ENCODE data around the gene CPOX. TPM values are rescaled to one million over a fixed set of nuclear protein-coding genes. Genes with fewer than 3 reads are reported as not detected.

Gene CPOX
- total and polyA plus RNA-seq, 2 of the 8 experiments (the other 6 are each of a cell fraction or from before 2014, with no cell fraction given) = 17.4 to 27.0 TPM

DNA sequence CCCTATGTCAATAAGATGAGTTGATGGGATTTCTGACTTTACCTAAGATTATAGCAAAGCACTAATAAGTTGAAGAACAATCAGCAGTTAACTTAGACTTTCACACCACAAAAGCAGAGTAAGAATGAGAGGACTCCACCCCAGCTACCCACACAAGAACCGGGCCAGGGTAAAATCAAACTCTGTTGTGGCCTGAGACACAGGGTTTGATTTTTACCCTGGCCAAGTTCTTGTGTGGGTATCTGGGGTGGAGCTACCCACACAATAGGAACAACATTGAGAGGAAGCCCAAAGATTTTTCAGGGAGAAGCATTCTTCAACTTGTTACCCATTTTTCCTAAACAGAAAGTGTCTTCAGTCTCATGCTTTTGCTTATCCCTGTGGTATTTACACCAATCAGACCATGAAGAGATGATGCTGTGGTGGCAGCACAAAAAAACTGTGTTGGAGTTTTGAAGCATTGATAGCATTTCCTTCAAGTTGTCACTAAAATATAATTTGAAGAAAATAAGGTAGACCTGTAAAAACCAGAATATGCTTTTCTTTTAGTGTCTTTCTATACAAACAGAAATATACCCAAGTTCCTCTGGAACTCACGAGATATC, 25.6 kb downstream of the CPOX start:
- Histone ChIP-seq H4K5ac (ENCODE audit: insufficient read length, low read depth, low read length) (no peak overlapping the region), H3K9ac (replicated peaks in 1 of 4; ENCODE audit: extremely low read depth in 1 of 4, low read depth in 3 of 4, low read length in 3 of 4) (no peak overlapping the region), H3K79me1 (ENCODE audit: low read depth, low read length) (no peaks in the 10 kb centered on the region), H3K79me2 (ENCODE audit: control insufficient read depth in 1 of 2, insufficient read depth in 2 of 2, low read length in 2 of 2) (no peaks in the 10 kb centered on the region), H3K4me1 (replicated peaks in 1 of 4; ENCODE audit: control insufficient read depth in 3 of 4, insufficient read depth in 4 of 4, low read length in 3 of 4) (no peaks in the 10 kb centered on the region), H3K4ac (replicated peaks; ENCODE audit: insufficient read length, low read depth, low read length) (no peak overlapping the region), H3K23ac (ENCODE audit: insufficient read length) (no peak overlapping the region), H3K14ac (ENCODE audit: insufficient read length) (no peak overlapping the region), H4K91ac (replicated peaks; ENCODE audit: insufficient read length, low read length) (no peak overlapping the region), H3K23me2 (ENCODE audit: low read depth, low read length) (no peaks in the 10 kb centered on the region), H2BK120ac (replicated peaks; ENCODE audit: low read depth, low read length) (no peak overlapping the region), H3K4me3 (ENCODE audit: extremely low read depth in 1 of 4, insufficient read depth in 2 of 4, low read depth in 3 of 4, low read length in 4 of 4) (no peak overlapping the region), H4K20me1 (replicated peaks in 1 of 2; ENCODE audit: control insufficient read depth in 1 of 2, insufficient read depth in 2 of 2, low read length in 2 of 2) (no peaks in the 10 kb centered on the region), H3K18ac (ENCODE audit: extremely low read depth, low read length) (no peak overlapping the region), H3K36me3 (ENCODE audit: control insufficient read depth in 2 of 4, insufficient read depth in 4 of 4, low read length in 3 of 4) (no peaks in the 10 kb centered on the region), H2BK12ac (ENCODE audit: low read depth, low read length) (no peak overlapping the region), H2AK5ac (ENCODE audit: low read depth, low read length) (no peak overlapping the region), H3K9me3 (ENCODE audit: insufficient read depth in 2 of 2, low read depth in 1 of 2, low read length in 1 of 2) (no peaks in the 10 kb centered on the region), H2AFZ (ENCODE audit: low read length) (0 out of 2 replicates have a peak overlapping the region, but pooled peaks have one; percentile 55), H3K4me2 (ENCODE audit: insufficient read depth in 1 of 2, low read depth in 2 of 2, low read length in 2 of 2) (no peak overlapping the region), H3K27me3 (replicated peaks in 1 of 4; ENCODE audit: control insufficient read depth in 3 of 4, extremely low read depth in 1 of 4, insufficient read depth in 3 of 4, low read length in 3 of 4) (no peaks in the 10 kb centered on the region), H2BK15ac (ENCODE audit: low read length) (no peak overlapping the region), H3K56ac (replicated peaks; ENCODE audit: insufficient read length, low read depth, low read length) (no peak overlapping the region), H2BK20ac (ENCODE audit: low read length) (no peak overlapping the region), H2BK5ac (ENCODE audit: low read depth, low read length) (no peak overlapping the region), H3K27ac (ENCODE audit: low read depth, low read length) (no peak overlapping the region), H4K8ac (ENCODE audit: extremely low read depth, insufficient read depth, low read length) (no peak overlapping the region)
- WGBS, 2 experiments (ENCODE audit: extremely low coverage in 1 of 2, insufficient coverage in 1 of 2, insufficient read length in 1 of 2, insufficient replicate concordance in 2 of 2, low coverage in 1 of 2, low lambda C conversion rate in 2 of 2, missing lambda C conversion rate in 1 of 2) = 84% methylated on average over 2 of the region's 2 CpGs; no CpG with 5 or more reads in 1 of the 2 experiments
- ChIA-PET POLR2A (ENCODE audit: partially characterized antibody) (no interaction called here), CTCF (ENCODE audit: partially characterized antibody) (no interaction called here)
- TF ChIP-seq RBBP5 (IDR thresholded peaks at IDR 0.05; ENCODE audit: borderline replicate concordance, low read depth, low read length) = no peak
- TF ChIP-seq, protein P1, sequence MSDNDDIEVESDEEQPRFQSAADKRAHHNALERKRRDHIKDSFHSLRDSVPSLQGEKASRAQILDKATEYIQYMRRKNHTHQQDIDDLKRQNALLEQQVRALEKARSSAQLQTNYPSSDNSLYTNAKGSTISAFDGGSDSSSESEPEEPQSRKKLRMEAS (IDR thresholded peaks at IDR 0.05) = no peak
- TF ChIP-seq, protein P2, sequence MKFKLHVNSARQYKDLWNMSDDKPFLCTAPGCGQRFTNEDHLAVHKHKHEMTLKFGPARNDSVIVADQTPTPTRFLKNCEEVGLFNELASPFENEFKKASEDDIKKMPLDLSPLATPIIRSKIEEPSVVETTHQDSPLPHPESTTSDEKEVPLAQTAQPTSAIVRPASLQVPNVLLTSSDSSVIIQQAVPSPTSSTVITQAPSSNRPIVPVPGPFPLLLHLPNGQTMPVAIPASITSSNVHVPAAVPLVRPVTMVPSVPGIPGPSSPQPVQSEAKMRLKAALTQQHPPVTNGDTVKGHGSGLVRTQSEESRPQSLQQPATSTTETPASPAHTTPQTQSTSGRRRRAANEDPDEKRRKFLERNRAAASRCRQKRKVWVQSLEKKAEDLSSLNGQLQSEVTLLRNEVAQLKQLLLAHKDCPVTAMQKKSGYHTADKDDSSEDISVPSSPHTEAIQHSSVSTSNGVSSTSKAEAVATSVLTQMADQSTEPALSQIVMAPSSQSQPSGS (IDR thresholded peaks at IDR 0.05; ENCODE audit: low read length) = no peak
- TF ChIP-seq SAP30 (IDR thresholded peaks at IDR 0.05; ENCODE audit: insufficient read depth, insufficient replicate concordance, low read length) = no peak
- no peak for TF ChIP-seq SUZ12 (IDR thresholded peaks at IDR 0.05; ENCODE audit: low read length)
- no peak for TF ChIP-seq TAF7 (optimal IDR thresholded peaks at IDR 0.05; ENCODE audit: borderline replicate concordance, low read depth, low read length)
- no peak for TF ChIP-seq RFX5 (IDR thresholded peaks at IDR 0.05; ENCODE audit: borderline replicate concordance, low read depth, low read length)
- no peak for TF ChIP-seq PHF8 (conservative IDR thresholded peaks at IDR 0.05; ENCODE audit: low read depth, low read length)
- DNase-seq (ENCODE audit: low read depth in 1 of 2, low spot score in 2 of 2) (no peak), FAIRE-seq (no peak)
